HG03520 (cell line): Measurements from ENCODE around the gene CES5A.
"Not testable (repeated sequence)": the region's sequence is repeated elsewhere in the genome, so short reads cannot be mapped to it uniquely, and the experiment has no call there.

Source experiments
- ATAC-seq: cut with Tn5 transposase; IDR thresholded peaks from one replicate; pipeline ENCODE4 v1.9.1; 2021; ENCODE audit warnings: mild to moderate bottlenecking, moderate library complexity; ENCODE audit not compliant: unreplicated experiment

CES5A gene

GRCh38 chr16:55875273-55875672, at the start of gene CES5A:
CES5A (minus strand) TSS chr16:55875373; CDS start chr16:55875221, 152 bp downstream.
- no peak for ATAC-seq

- no peak for ATAC-seq
Measured at GRCh38 chr16:55922662-55923061, 47.5 kb upstream of the CES5A start.

- ATAC-seq, result no peak
Measured at GRCh38 chr16:55917373-55918160, 42.4 kb upstream of the CES5A start.

- ATAC-seq, result no peak
Measured at GRCh38 chr16:55915096-55915827, 40.1 kb upstream of the CES5A start.

GRCh38 chr16:55914383-55914782, 39.2 kb upstream of the CES5A start:
- ATAC-seq, result no peak

GRCh38 chr16:55913716-55914115, 38.5 kb upstream of the CES5A start:
- ATAC-seq, result no peak

GRCh38 chr16:55913121-55913520, 37.9 kb upstream of the CES5A start:
- ATAC-seq, result not testable (repeated sequence)

GRCh38 chr16:55912022-55912421, 36.8 kb upstream of the CES5A start:
- ATAC-seq, result no peak

- ATAC-seq, result no peak
Measured at GRCh38 chr16:55911616-55912015, 36.4 kb upstream of the CES5A start.

GRCh38 chr16:55909876-55910275, 34.7 kb upstream of the CES5A start:
- ATAC-seq, result no peak

- ATAC-seq, result no peak
Measured at GRCh38 chr16:55908641-55909040, 33.5 kb upstream of the CES5A start.

- no peak for ATAC-seq
Measured at GRCh38 chr16:55907661-55908060, 32.5 kb upstream of the CES5A start.

GRCh38 chr16:55906123-55906522, 30.9 kb upstream of the CES5A start:
- ATAC-seq, result no peak

- ATAC-seq, result no peak
Measured at GRCh38 chr16:55905651-55906050, 30.5 kb upstream of the CES5A start.

GRCh38 chr16:55901566-55902217, 26.5 kb upstream of the CES5A start:
- no peak for ATAC-seq

- no peak for ATAC-seq
Measured at GRCh38 chr16:55900616-55901393, 25.6 kb upstream of the CES5A start.

GRCh38 chr16:55899857-55900256, 24.7 kb upstream of the CES5A start:
- ATAC-seq, result no peak

- no peak for ATAC-seq
Measured at GRCh38 chr16:55898592-55898991, 23.4 kb upstream of the CES5A start.

- ATAC-seq, result no peak
Measured at GRCh38 chr16:55892821-55893220, 17.6 kb upstream of the CES5A start.

- no peak for ATAC-seq
Measured at GRCh38 chr16:55889518-55889917, 14.3 kb upstream of the CES5A start.

- no peak for ATAC-seq
Measured at GRCh38 chr16:55888546-55888945, 13.4 kb upstream of the CES5A start.
